Activated CD4-positive, alpha-beta T cell treated with anti-CD3 and anti-CD28 coated beads, Interleukin-2, amount 50 U/mL, for 4 hours (primary cell): ENCODE data around the gene RAP1A.
A peak's percentile ranks its signal among the peaks of the same experiment; 100 is the strongest.
"Not testable (repeated sequence)": the region's sequence is repeated elsewhere in the genome, so short reads cannot be mapped to it uniquely, and the experiment has no call there.

Experiments
- DNase-seq, 2 experiments: peaks; one replicate each; pipeline ENCODE4 v3.0.0-alpha.2; 2020

RAP1A gene

GRCh38 chr1:111631502-111631901 lies 11.9 kb downstream of the RAP1A start:
- no peak for DNase-seq

GRCh38 chr1:111632771-111633170 lies 13.2 kb downstream of the RAP1A start:
- not testable (repeated sequence) for DNase-seq

GRCh38 chr1:111633736-111634247 lies 14.2 kb downstream of the RAP1A start:
- no peak for DNase-seq

GRCh38 chr1:111635324-111636009 lies 15.9 kb downstream of the RAP1A start:
- DNase-seq = no peak

- no peak for DNase-seq
Observed at GRCh38 chr1:111638320-111638719, 18.7 kb downstream of the RAP1A start.

- no peak for DNase-seq
Observed at GRCh38 chr1:111639602-111640198, 20.1 kb downstream of the RAP1A start.

GRCh38 chr1:111643097-111643496 lies 23.5 kb downstream of the RAP1A start:
- DNase-seq = no peak

- DNase-seq = no peak
Observed at GRCh38 chr1:111643696-111644095, 24.1 kb downstream of the RAP1A start.

GRCh38 chr1:111644506-111644905 lies 24.9 kb downstream of the RAP1A start:
- no peak for DNase-seq

GRCh38 chr1:111647736-111648135 lies 28.1 kb downstream of the RAP1A start:
- DNase-seq = no peak

GRCh38 chr1:111648806-111649205 lies 29.2 kb downstream of the RAP1A start:
- no peak for DNase-seq

- DNase-seq = no peak
Observed at GRCh38 chr1:111649227-111649626, 29.6 kb downstream of the RAP1A start.

- no peak for DNase-seq
Observed at GRCh38 chr1:111649648-111650047, 30.1 kb downstream of the RAP1A start.

GRCh38 chr1:111653709-111654108 lies 34.1 kb downstream of the RAP1A start:
- no peak for DNase-seq

- DNase-seq = no peak
Observed at GRCh38 chr1:111654839-111655238, 35.2 kb downstream of the RAP1A start.

GRCh38 chr1:111656086-111657017 lies 36.8 kb downstream of the RAP1A start:
- DNase-seq = peak in 1 of 2 experiments; percentile 8

- no peak for DNase-seq
Observed at GRCh38 chr1:111658622-111659021, 39.0 kb downstream of the RAP1A start.

GRCh38 chr1:111660204-111661150 lies 40.9 kb downstream of the RAP1A start:
- DNase-seq = no peak

- no peak for DNase-seq
Observed at GRCh38 chr1:111664652-111665051, 45.1 kb downstream of the RAP1A start.

- DNase-seq = no peak
Observed at GRCh38 chr1:111665497-111665896, 45.9 kb downstream of the RAP1A start.

GRCh38 chr1:111666828-111667227 lies 47.2 kb downstream of the RAP1A start:
- no peak for DNase-seq

- no peak for DNase-seq
Observed at GRCh38 chr1:111669268-111669667, 49.7 kb downstream of the RAP1A start.
